GM19193 (cell line): ENCODE measurements around the gene MROH8.

ENCODE experiments used
- POLR2A ChIP-seq: IDR thresholded peaks from 4 replicates; pipeline ENCODE4 v1.6.1; 2011; ENCODE audit not compliant: insufficient read depth, insufficient read length; ENCODE audit errors: extremely low read depth

MROH8 gene

GRCh38 chr20:37147250-37147649, 32.1 kb downstream of the MROH8 start:
- no peak for TF ChIP-seq POLR2A

GRCh38 chr20:37144856-37145404, 34.4 kb downstream of the MROH8 start:
- no peak for TF ChIP-seq POLR2A

- no peak for TF ChIP-seq POLR2A
These were observed 36.6 kb downstream of the MROH8 start for GRCh38 chr20:37142708-37143107.

GRCh38 chr20:37137547-37137946, 41.8 kb downstream of the MROH8 start:
- no peak for TF ChIP-seq POLR2A

GRCh38 chr20:37133952-37134351, 45.4 kb downstream of the MROH8 start:
- TF ChIP-seq POLR2A: no peak

- no peak for TF ChIP-seq POLR2A
These were observed 47.9 kb downstream of the MROH8 start for GRCh38 chr20:37131486-37131885.

DNA sequence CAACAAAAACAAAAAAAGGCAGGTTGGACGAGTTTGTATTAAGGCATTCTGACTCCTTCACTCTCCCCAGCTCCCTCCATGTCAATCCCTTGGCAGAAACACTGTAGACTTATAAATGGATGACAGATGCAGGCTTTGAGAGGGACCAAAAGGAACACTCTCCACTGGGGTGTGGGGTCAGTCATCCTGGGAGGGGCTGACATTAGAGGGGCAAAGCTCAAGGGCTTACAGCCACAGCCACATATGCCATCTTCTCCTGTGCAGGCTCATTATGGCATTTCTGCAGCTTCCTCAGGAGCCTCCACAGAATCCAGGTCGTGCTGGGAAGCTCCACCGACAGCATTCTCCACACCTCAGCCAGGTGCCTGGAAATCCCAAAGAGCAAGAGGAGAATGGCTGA, 50.5 kb downstream of the MROH8 start:
- no peak for TF ChIP-seq POLR2A

GRCh38 chr20:37123441-37123840, 55.9 kb downstream of the MROH8 start:
- no peak for TF ChIP-seq POLR2A

GRCh38 chr20:37120497-37120896, 58.9 kb downstream of the MROH8 start:
- TF ChIP-seq POLR2A: no peak

DNA sequence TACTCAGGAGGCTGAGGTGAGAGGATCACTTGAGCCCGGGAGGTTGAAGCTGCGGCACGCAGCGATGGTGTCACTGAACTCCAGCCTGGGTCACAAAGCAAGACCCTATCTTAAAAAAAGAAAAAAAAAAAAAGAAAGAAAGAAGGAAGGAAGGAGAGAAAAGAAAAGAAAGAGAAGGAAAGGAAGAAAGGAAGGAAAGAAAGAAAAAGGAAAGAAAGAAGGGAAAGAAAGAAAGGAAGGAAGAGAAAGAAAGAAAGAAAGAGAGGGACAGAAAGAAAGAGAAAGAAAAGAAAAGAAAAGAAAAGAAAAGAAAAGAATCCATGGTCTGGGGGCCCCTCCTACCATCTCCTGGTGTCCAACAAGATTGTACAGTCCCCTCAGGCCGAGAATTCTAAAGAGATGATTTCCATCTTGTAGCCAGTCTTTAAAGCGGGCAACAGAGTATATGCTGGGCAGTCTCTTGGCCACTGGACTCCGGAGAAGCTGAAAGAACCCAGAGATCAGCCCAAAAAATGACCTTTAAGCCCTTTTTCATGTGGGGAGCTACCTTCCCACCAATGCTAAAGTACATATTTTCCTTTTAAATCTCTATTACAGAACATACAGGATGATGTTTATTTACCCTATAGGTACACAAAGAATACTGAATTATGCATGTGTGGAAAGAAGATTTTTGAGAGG, 59.9 kb downstream of the MROH8 start:
- no peak for TF ChIP-seq POLR2A

GRCh38 chr20:37114012-37114411, 65.3 kb downstream of the MROH8 start:
- no peak for TF ChIP-seq POLR2A

DNA sequence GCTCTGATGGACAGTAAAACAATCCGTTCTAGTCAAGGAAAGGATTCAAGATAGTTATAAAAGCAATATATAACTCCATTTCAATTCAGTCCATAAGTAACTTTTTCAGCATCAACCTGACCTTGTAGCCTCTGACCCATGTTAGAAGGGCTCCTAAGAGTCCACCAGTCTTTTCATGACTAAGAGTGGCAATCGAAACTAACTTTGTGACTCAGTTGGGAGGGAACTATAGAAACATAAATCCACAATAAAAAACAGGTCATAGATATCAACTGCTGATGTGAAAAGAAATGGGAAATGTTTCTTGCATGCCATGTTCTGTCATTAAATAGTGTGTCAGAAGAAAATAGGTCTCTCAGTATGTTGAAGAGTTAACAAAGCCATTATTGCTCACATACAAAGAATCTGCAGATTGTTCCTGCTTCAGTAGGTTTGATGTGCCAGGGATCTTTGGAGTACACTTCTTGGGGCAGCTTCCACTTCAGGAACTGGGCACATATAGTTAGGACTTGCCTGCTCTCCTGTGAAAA, 67.4 kb downstream of the MROH8 start:
- no peak for TF ChIP-seq POLR2A

- TF ChIP-seq POLR2A: no peak
These were observed 70.7 kb downstream of the MROH8 start for GRCh38 chr20:37108676-37109075.

DNA sequence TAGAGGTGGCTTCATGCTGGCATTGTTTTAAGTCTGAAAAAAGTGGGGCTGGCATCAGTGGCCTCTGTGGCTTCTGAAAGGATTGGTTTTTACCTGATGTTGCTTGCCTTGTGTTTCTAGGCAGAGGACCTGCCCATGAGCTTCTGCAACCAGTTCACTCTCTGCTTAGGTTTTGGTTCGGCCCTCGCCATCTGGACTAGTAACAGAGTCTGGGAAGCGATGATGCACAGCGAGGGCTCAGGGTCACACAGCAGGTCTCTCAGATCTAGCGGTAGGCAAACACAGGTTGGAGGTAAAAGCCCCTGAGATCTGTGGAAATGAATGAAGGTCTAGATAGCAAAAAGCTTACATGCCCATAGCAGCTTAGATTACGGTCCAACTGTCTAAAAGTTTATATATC, 76.8 kb downstream of the MROH8 start:
- no peak for TF ChIP-seq POLR2A

GRCh38 chr20:37096415-37097041, 82.8 kb downstream of the MROH8 start:
- TF ChIP-seq POLR2A: no peak
